ENCODE measurements around the gene DNAH10. TPM values are rescaled to one million over a fixed set of nuclear protein-coding genes. Genes with fewer than 3 reads are reported as not detected.

Gene DNAH10
- total RNA-seq, 4 donors from 2014 or later = 0.18 to 0.65 TPM; not detected in 2

GRCh38 chr12:123886931-123887582 lies 125.0 kb downstream of the DNAH10 start:
- Histone ChIP-seq H3K9me3 (no peaks in the 10 kb centered on the region), H3K4me3 (no peak overlapping the region), H3K4me1 (no peaks in the 10 kb centered on the region), H3K27ac (no peak overlapping the region), H3K36me3 (no peaks in the 10 kb centered on the region), H3K27me3 (peaks cover 0 to 11% (median 11%) of the 10 kb centered on the region in 3 donors)
- intact Hi-C loops (cut with DNase I; ENCODE audit: low total_unique reads) = no loop called here
- DNase-seq = no peak
- in situ Hi-C loops (cut with MboI; ENCODE audit: low sequenced_read_pairs in 4 of 4) = no loop called here
- ATAC-seq = no peak
- TF ChIP-seq POLR2A (IDR thresholded peaks at IDR 0.05) (no peak), CTCF (IDR thresholded peaks at IDR 0.05 in 4 of 5, conservative IDR thresholded peaks at IDR 0.05 in 1 of 5) (no peak)

DNA sequence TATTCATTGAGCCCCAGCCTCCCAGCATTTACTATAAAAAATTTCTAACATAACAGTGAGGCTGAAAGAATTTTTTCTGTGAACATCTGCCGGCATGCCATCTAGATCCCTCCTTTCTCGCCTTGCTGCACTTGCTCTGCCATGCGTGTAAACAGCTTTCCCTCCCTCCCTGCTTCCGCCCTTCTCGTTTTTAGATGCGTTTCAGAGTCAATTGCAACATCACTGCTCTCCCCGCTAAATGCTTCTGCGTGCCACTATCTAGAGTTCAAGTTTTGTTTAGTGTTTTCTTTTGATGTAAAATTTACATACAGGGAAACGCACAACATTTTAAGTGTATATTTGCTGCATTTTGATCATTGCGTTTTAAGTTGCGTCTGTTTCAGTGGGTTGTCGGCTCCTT lies 126.9 kb downstream of the DNAH10 start:
- intact Hi-C loops (cut with DNase I; ENCODE audit: low total_unique reads) = no loop called here
- in situ Hi-C loops (cut with MboI; ENCODE audit: low sequenced_read_pairs in 4 of 4) = no loop called here
- Histone ChIP-seq H3K36me3 (no peaks in the 10 kb centered on the region), H3K27me3 (peaks cover 0 to 11% (median 10%) of the 10 kb centered on the region in 3 donors), H3K4me1 (no peaks in the 10 kb centered on the region), H3K9me3 (no peaks in the 10 kb centered on the region), H3K4me3 (no peak overlapping the region), H3K27ac (no peak overlapping the region)
- no peak for ATAC-seq
- no peak for TF ChIP-seq CTCF (IDR thresholded peaks at IDR 0.05 in 4 of 5, conservative IDR thresholded peaks at IDR 0.05 in 1 of 5)
- TF ChIP-seq POLR2A (IDR thresholded peaks at IDR 0.05) = no peak
- DNase-seq = no peak

- Histone ChIP-seq H3K4me1 (no peaks in the 10 kb centered on the region), H3K27me3 (peaks cover 0 to 11% (median 7%) of the 10 kb centered on the region in 3 donors), H3K36me3 (no peaks in the 10 kb centered on the region), H3K9me3 (no peaks in the 10 kb centered on the region), H3K27ac (no peak overlapping the region), H3K4me3 (no peak overlapping the region)
- in situ Hi-C loops (cut with MboI; ENCODE audit: low sequenced_read_pairs in 4 of 4) (no loop called here), intact Hi-C loops (cut with DNase I; ENCODE audit: low total_unique reads) (no loop called here)
- TF ChIP-seq POLR2A (IDR thresholded peaks at IDR 0.05) (no peak), CTCF (IDR thresholded peaks at IDR 0.05 in 4 of 5, conservative IDR thresholded peaks at IDR 0.05 in 1 of 5) (no peak)
- DNase-seq (no peak), ATAC-seq (no peak)
Observed at GRCh38 chr12:123889848-123890535, 127.9 kb downstream of the DNAH10 start.

DNA sequence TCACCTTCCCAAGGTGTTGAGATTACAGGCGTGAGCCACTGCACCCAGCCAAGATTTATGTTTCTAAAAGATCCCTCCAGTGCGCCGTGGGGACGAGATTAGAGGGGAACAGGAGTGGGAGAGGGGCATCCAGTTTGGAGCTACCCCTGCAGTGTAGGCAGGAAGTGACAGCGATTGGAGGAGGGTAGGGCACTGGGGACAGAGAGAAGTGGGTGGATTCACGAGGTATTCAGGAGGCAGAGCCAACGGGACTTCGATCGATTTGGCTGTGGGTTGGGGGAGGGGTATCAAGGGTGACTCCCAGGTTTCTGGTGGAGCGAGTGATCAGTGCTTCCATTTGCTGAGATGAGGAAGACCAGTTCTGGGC lies 128.4 kb downstream of the DNAH10 start:
- TF ChIP-seq CTCF (IDR thresholded peaks at IDR 0.05 in 4 of 5, conservative IDR thresholded peaks at IDR 0.05 in 1 of 5) = no peak
- TF ChIP-seq POLR2A (IDR thresholded peaks at IDR 0.05) = no peak
- no peaks in the 10 kb centered on the region for H3K4me1 ChIP-seq
- H3K4me3 ChIP-seq = no peak overlapping the region
- no peak overlapping the region for H3K27ac ChIP-seq
- DNase-seq (no peak), ATAC-seq (no peak)
- in situ Hi-C loops (cut with MboI; ENCODE audit: low sequenced_read_pairs in 4 of 4) = no loop called here
- H3K27me3 ChIP-seq = peaks cover 0 to 14% (median 7%) of the 10 kb centered on the region in 3 donors
- H3K36me3 ChIP-seq = no peaks in the 10 kb centered on the region
- no peaks in the 10 kb centered on the region for H3K9me3 ChIP-seq
- intact Hi-C loops (cut with DNase I; ENCODE audit: low total_unique reads) = no loop called here
